GM12878 (cell line): ENCODE measurements around the gene GNAQ. TPM values are rescaled to one million over a fixed set of nuclear protein-coding genes. Genes with fewer than 3 reads are reported as not detected.

ENCODE experiments used
- ATAC-seq: fragments of 200-7000 bp; cut with Tn5 transposase; 3 replicates; pipeline ENCODE4 v1.9.1; 2020; ENCODE audit warnings: mild to moderate bottlenecking, moderate library complexity
- BruUV-seq: library from RNA; stranded (reverse); fragments of 400-500 nt; replicated peaks from 2 replicates; lab custom pipeline; 2021; lab: Mats Ljungman, UMichigan
- CTCF ChIA-PET: fragments of 300-600 bp; sonication (Branson Sonifier 250); formaldehyde crosslinking; extraction: SDS; loops from one replicate; lab custom pipeline; 2021; ENCODE audit warnings: inconsistent platforms; lab: Yijun Ruan, JAX
- POLR2A ChIA-PET: fragments of 350-600 bp; formaldehyde crosslinking; extraction: SDS; loops from one replicate; lab custom pipeline; 2021; ENCODE audit warnings: inconsistent platforms; lab: Charles Lee
- RAD21 ChIA-PET: fragments of 300-600 bp; sonication (Branson Sonifier 250); formaldehyde crosslinking; loops from one replicate; lab custom pipeline; 2023; ENCODE audit warnings: antibody characterized with exemption; ENCODE audit not compliant: unreplicated experiment; lab: Charles Lee
- SMC1A ChIA-PET: fragments of 300-600 bp; sonication (Branson Sonifier 250); formaldehyde crosslinking; loops from one replicate; lab custom pipeline; 2023; ENCODE audit not compliant: unreplicated experiment, uncharacterized antibody; lab: Charles Lee
- DNase-seq: peaks from one replicate; pipeline ENCODE4 v3.0.0-alpha.2; 2011; ENCODE audit warnings: low read depth, low spot score
- FAIRE-seq: peaks from 3 replicates; lab custom pipeline; 2011; peaks lifted over from hg19 to GRCh38; lab: Jason Lieb, UNC
- H2AFZ ChIP-seq: 2 replicates; pipeline ENCODE4 v1.6.0; 2011; ENCODE audit warnings: low read depth, low read length, control low read depth; ENCODE audit not compliant: control insufficient read depth
- H3K27ac ChIP-seq: 2 replicates; pipeline ENCODE4 v1.5.1; 2011; ENCODE audit warnings: control low read depth; ENCODE audit not compliant: control insufficient read depth, insufficient read depth
- H3K27me3 ChIP-seq, 2 experiments: replicated peaks in 1 of 2; 2 replicates each; pipeline versions ENCODE4 v1.6.0 to v1.6.1; 2011; ENCODE audit warnings: low read length in 1 of 2; ENCODE audit not compliant: control insufficient read depth in 2 of 2, insufficient read depth in 2 of 2
- H3K36me3 ChIP-seq, 2 experiments: 2 replicates each; pipeline ENCODE4 v1.5.1; 2011; ENCODE audit warnings: low read length in 1 of 2; ENCODE audit not compliant: control insufficient read depth in 2 of 2, insufficient read depth in 2 of 2
- H3K4me1 ChIP-seq: 2 replicates; pipeline ENCODE4 v1.6.1; 2011; ENCODE audit warnings: mild to moderate bottlenecking, low read length, moderate library complexity, mixed read lengths; ENCODE audit not compliant: control insufficient read depth, insufficient read depth
- H3K4me2 ChIP-seq: 2 replicates; pipeline ENCODE4 v1.6.0; 2011; ENCODE audit warnings: control low read depth; ENCODE audit not compliant: control insufficient read depth, insufficient read depth
- H3K4me3 ChIP-seq: fragments of 200-600 bp; sonication (generic); 2 replicates; pipeline ENCODE4 v1.5.1; 2016
- H3K79me2 ChIP-seq: 2 replicates; pipeline ENCODE4 v1.6.0; 2011; ENCODE audit warnings: low read length; ENCODE audit not compliant: control insufficient read depth, insufficient read depth
- H3K9ac ChIP-seq: 2 replicates; pipeline ENCODE4 v1.8.0; 2011; ENCODE audit warnings: low read length, control low read depth, mixed read lengths; ENCODE audit not compliant: control insufficient read depth, insufficient read depth
- H3K9me3 ChIP-seq: replicated peaks from 3 replicates; pipeline ENCODE4 v1.5.1; 2011; ENCODE audit warnings: mild to moderate bottlenecking, low read length; ENCODE audit not compliant: control insufficient read depth, insufficient read depth
- H4K20me1 ChIP-seq: 2 replicates; pipeline ENCODE4 v1.6.0; 2011; ENCODE audit not compliant: control insufficient read depth, insufficient read depth
- CEBPB ChIP-seq, 2 experiments: fragments of 150-350 bp in 1 of 2; IDR thresholded peaks; 2 replicates each; pipeline ENCODE4 v1.6.1; 2012 to 2014; ENCODE audit warnings: low read depth in 2 of 2, low read length in 2 of 2, borderline replicate concordance in 1 of 2, inconsistent platforms in 1 of 2
- EED ChIP-seq: sonication (generic); IDR thresholded peaks from 2 replicates; pipeline ENCODE4 v1.6.1; 2016; ENCODE audit warnings: antibody characterized with exemption, low read depth
- KAT2A ChIP-seq: conservative IDR thresholded peaks from 2 replicates; pipeline ENCODE4 v1.6.1; 2011; ENCODE audit warnings: low read depth, low read length; ENCODE audit not compliant: control insufficient read depth
- MEF2A ChIP-seq: IDR thresholded peaks from 2 replicates; pipeline ENCODE4 v1.6.1; 2011; ENCODE audit warnings: low read depth, mild to moderate bottlenecking, low read length, moderate library complexity; ENCODE audit not compliant: insufficient read depth
- PBX3 ChIP-seq: IDR thresholded peaks from 2 replicates; pipeline ENCODE4 v1.6.1; 2011; ENCODE audit warnings: mild to moderate bottlenecking, low read depth, low read length, moderate library complexity; ENCODE audit not compliant: insufficient replicate concordance
- POLR2A ChIP-seq: IDR thresholded peaks from 2 replicates; pipeline ENCODE4 v1.6.1; 2011; ENCODE audit warnings: low read depth, mild to moderate bottlenecking, low read length
- SIX5 ChIP-seq: IDR thresholded peaks from 2 replicates; pipeline ENCODE4 v1.6.1; 2011; ENCODE audit warnings: mild to moderate bottlenecking, low read depth, low read length, moderate library complexity; ENCODE audit not compliant: severe bottlenecking
- SREBF2 ChIP-seq: IDR thresholded peaks from 2 replicates; pipeline ENCODE4 v1.6.1; 2012; ENCODE audit warnings: mild to moderate bottlenecking, low read length
- ZNF217 ChIP-seq: fragments of 450-650 bp; IDR thresholded peaks from 2 replicates; pipeline ENCODE4 v1.6.1; 2017; ENCODE audit warnings: antibody characterized with exemption, mild to moderate bottlenecking
- ZNF24 ChIP-seq: fragments of 450-650 bp; IDR thresholded peaks from 2 replicates; pipeline ENCODE4 v1.6.1; 2017; ENCODE audit warnings: antibody characterized with exemption, mild to moderate bottlenecking
- ZNF274 ChIP-seq: IDR thresholded peaks from one replicate; pipeline ENCODE4 v1.8.0; 2011; ENCODE audit not compliant: insufficient read length, insufficient read depth
- ZZZ3 ChIP-seq: IDR thresholded peaks from 2 replicates; pipeline ENCODE4 v1.6.1; 2011; ENCODE audit warnings: low read depth; ENCODE audit not compliant: control insufficient read depth, insufficient read length
- WGBS: methylation state at CpG from one replicate; pipeline ENCODE4 v1.1.6; 2016; ENCODE audit warnings: low lambda C conversion rate; ENCODE audit not compliant: insufficient replicate concordance, insufficient coverage; ENCODE audit errors: missing lambda C conversion rate; 5-methylcytosine and 5-hydroxymethylcytosine counted together
- in situ Hi-C: fragments of 300-500 bp; cut with MboI; formaldehyde crosslinking; loops from 9 replicates; pipeline ENCODE4 v1.14.3; 2018; ENCODE audit warnings: mixed read lengths
- intact Hi-C: fragments of 100-400 bp; cut with micrococcal nuclease; formaldehyde crosslinking; loops from one replicate; pipeline ENCODE4 v1.14.2; 2022; ENCODE audit not compliant: unreplicated experiment
- polyA plus RNA-seq, 11 experiments: library from polyadenylated mRNA; depleted of rRNA in 4 of 11; unstranded in 6 of 11; stranded (reverse) in 5 of 11; fragments of >200 nt; fragmentation: Nextera tagmentation in 4 of 11; fragmentation: Illumina TruSeq in 1 of 11; extraction: Ambion mirVana in 4 of 11; extraction: Trizol in 1 of 11; gene quantifications; 1 replicate in 1 of 11; 2 replicates in 10 of 11; pipeline versions ENCODE4 v1.2.1 to v1.2.3, GENCODE V29; 2011 to 2016; ENCODE audit warnings: inconsistent platforms in 2 of 11, missing spikeins in 2 of 11, low read depth in 1 of 11
- total RNA-seq, 4 experiments: library from RNA; depleted of rRNA in 3 of 4; stranded (reverse); fragments of >200 nt in 3 of 4; fragmentation: Illumina TruSeq in 1 of 4; extraction: Trizol in 1 of 4; gene quantifications; 2 replicates each; pipeline versions ENCODE4 v1.2.1 to v1.2.3, GENCODE V29; 2013 to 2021

GNAQ gene
- total and polyA plus RNA-seq, 10 of the 15 experiments (the other 5 are each of a cell fraction or from before 2014, with no cell fraction given), result 0.15 to 47.2 (median 0.49) TPM

- H3K36me3 ChIP-seq, result no peaks in the 10 kb centered on the region
- FAIRE-seq (no peak), DNase-seq (no peak)
- intact Hi-C loops, result no loop called here
- TF ChIP-seq EED, result no peak
- TF ChIP-seq ZZZ3, result no peak
- no peak for TF ChIP-seq ZNF274
- no peak for TF ChIP-seq SIX5
- no peak for TF ChIP-seq CEBPB (IDR thresholded peaks at IDR 0.05; ENCODE audit: borderline replicate concordance in 1 of 2, low read depth in 2 of 2, low read length in 2 of 2)
- no peak for TF ChIP-seq KAT2A
- no peak for TF ChIP-seq ZNF217
- TF ChIP-seq, all 136 proteins: peak for 0
- ChIA-PET POLR2A (interaction anchor here (1.9 to 4.0 kb wide), 2 partner anchors 9 to 41 kb away, joined by 6 to 22 read pairs; no protein-coding TSS in a partner anchor), RAD21 (interaction anchor here (1.0 to 5.7 kb wide), 2 partner anchors 9 to 10 kb away, joined by 3 to 26 read pairs; no protein-coding TSS in a partner anchor), CTCF (interaction anchor here (1.2 to 3.0 kb wide), 3 partner anchors 9 to 42 kb away, joined by 3 to 13 read pairs (median 6); no protein-coding TSS in a partner anchor), SMC1A (interaction anchor here (1.2 to 5.8 kb wide), 4 partner anchors 10 to 26 kb away, joined by 3 to 35 read pairs (median 8); no protein-coding TSS in a partner anchor)
- BruUV-seq, result no TSS peak
- Histone ChIP-seq H4K20me1 (no peaks in the 10 kb centered on the region), H2AFZ (no peak overlapping the region), H3K79me2 (no peaks in the 10 kb centered on the region), H3K27ac (no peak overlapping the region), H3K27me3 (no peaks in the 10 kb centered on the region), H3K4me2 (no peak overlapping the region), H3K4me3 (no peak overlapping the region), H3K9me3 (no peaks in the 10 kb centered on the region), H3K4me1 (no peaks in the 10 kb centered on the region), H3K9ac (no peak overlapping the region)
- in situ Hi-C loops, result no loop called here
- ATAC-seq, result peak; percentile 58
These were observed 148.5 kb downstream of the GNAQ start for GRCh38 chr9:77883133-77883532.

GRCh38 chr9:77882294-77882693 is 149.3 kb downstream of the GNAQ start:
- DNase-seq (no peak), ATAC-seq (0 out of 3 replicates have a peak, but pooled peaks have one; percentile 9), FAIRE-seq (no peak)
- H3K4me3 ChIP-seq, result no peak overlapping the region
- H3K27ac ChIP-seq, result no peak overlapping the region
- H3K36me3 ChIP-seq, result no peaks in the 10 kb centered on the region
- H3K4me1 ChIP-seq, result no peaks in the 10 kb centered on the region
- ChIA-PET RAD21 (interaction anchor here (1.0 to 5.7 kb wide), 3 partner anchors 9 to 153 kb away, joined by 3 to 26 read pairs (median 3); no protein-coding TSS in a partner anchor), CTCF (interaction anchor here (1.2 to 3.1 kb wide), 3 partner anchors 10 to 17 kb away, joined by 3 to 13 read pairs (median 12); no protein-coding TSS in a partner anchor), SMC1A (interaction anchor here (0.6 to 5.8 kb wide), 8 partner anchors 9 to 92 kb away, joined by 3 to 35 read pairs (median 3); no protein-coding TSS in a partner anchor), POLR2A (interaction anchor here (1.4 to 4.0 kb wide), 2 partner anchors 10 to 14 kb away, joined by 7 to 22 read pairs; no protein-coding TSS in a partner anchor)
- no peaks in the 10 kb centered on the region for H3K9me3 ChIP-seq
- no TSS peak for BruUV-seq
- in situ Hi-C loops (no loop called here), intact Hi-C loops (no loop called here)
- H3K4me2 ChIP-seq, result no peak overlapping the region
- H3K79me2 ChIP-seq, result no peaks in the 10 kb centered on the region
- no peaks in the 10 kb centered on the region for H3K27me3 ChIP-seq
- H4K20me1 ChIP-seq, result no peaks in the 10 kb centered on the region
- WGBS, result 41% methylated on average over 4 of the region's 4 CpGs
- H2AFZ ChIP-seq, result no peak overlapping the region
- no peak overlapping the region for H3K9ac ChIP-seq
- TF ChIP-seq SIX5, result no peak
- TF ChIP-seq PBX3, result no peak
- TF ChIP-seq SREBF2, result no peak
- no peak for TF ChIP-seq POLR2A
- no peak for TF ChIP-seq MEF2A
- TF ChIP-seq ZNF24, result no peak
